Measurements from ENCODE around the gene FXYD1.

The FXYD1 gene

DNA sequence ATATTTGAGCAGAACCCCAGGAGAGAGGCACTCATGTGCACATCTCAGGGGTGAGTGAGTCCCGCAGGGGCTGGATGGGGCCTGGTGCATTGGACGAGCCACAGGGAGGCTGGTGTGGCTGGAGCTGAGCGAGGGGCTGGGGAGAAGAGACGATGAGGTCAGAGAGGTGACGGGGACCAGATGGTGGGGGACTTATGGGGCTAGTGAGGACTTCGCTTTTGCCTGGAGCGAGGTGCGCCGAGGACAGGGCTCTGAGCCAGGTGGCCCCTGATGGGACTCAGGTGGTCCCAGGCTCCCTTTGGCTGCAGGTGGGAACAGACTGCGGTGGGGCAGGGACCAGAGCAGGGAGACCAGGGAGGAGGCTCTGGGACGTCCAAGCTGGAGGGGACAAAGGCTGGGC lies 29.9 kb upstream of the FXYD1 start:
- DNase-seq, result no peak

DNA sequence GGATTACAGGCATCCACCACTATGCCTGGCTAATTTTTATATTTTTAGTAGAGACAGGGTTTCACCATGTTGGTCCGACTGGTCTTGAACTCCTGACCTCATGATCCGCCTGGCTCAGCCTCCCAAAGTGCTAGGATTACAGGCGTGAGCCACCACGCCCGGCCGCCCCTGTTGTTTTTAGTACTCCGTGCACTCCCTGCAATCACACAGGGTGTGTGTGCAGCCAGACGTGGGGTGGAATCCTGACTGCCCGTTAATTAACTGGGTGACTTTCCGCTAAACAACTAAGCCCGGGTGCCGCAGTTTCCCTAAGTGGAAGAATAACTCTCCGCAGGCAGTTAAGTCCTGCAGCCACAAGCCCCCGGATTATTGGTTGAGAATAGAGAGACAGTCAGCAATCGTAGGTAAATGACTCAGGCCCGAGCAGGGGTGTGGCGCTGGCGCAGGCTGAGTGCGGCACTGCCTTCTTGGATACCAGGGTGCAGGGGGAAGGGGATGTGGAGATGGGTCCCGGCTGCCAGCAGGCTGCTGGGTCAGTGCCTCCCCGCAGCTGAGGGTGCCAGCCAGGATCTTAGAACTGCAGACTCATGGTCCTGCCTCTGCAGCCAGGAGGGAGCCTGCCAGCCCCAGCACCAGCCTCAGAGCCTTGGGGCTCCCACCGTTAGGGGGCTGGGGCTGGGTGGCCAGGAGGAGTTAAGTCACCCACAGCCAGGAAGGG lies 29.1 kb upstream of the FXYD1 start:
- DNase-seq, result no peak

DNA sequence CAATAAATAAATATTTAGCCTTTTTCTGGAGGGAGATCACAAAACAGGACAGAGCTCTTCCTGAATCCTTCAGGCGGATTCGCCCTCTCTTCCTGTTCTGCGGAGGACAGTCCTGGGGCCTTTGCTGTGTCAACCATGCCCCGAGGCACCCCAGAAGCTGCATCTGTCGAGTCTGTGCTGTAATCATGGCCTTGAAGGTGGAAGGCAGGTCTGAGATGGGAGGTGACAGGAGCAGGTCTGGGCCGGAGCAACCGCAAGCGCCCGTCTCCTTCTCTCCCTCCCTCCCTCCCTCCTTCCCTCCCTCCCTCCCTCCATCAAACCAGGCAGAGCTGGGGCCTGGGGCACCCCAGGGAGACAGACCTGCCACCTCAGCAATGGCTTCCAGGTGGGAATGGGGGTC lies 27.6 kb upstream of the FXYD1 start:
- no peak for DNase-seq

DNA sequence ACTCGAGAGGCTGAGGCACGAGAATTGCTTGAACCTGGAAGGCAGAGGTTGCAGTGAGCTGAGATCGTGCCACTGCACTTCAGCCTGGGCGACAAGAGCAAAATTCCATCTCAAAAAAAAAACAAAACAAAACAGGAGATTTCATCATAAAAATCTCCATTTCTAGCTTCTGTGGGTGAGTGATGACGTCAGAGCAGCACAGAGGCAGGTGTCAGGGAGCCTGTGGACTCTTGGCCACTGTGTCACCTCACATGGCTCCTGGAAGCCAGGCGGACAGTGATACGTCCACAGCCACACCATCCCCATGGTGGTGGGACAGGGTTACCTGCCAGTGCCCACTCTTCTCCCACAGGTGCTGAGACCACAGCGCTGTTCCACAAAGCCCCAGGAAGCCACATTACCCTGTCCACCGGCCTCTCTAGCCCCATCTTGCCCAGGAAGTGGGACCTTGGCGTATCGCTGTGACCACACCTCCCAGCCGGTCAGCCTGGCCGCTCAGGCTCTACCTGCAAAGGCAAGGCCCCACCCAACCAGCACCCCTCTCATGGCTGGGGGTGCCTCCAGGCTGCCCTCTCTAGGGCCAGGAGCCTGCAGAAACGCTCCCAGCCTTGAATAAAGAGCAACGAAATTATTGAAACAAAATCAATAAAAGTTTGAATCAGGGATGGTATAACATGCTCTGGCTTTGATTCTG lies 25.5 kb upstream of the FXYD1 start:
- DNase-seq, result peak in 1 of 2 donors; percentile 25

DNA sequence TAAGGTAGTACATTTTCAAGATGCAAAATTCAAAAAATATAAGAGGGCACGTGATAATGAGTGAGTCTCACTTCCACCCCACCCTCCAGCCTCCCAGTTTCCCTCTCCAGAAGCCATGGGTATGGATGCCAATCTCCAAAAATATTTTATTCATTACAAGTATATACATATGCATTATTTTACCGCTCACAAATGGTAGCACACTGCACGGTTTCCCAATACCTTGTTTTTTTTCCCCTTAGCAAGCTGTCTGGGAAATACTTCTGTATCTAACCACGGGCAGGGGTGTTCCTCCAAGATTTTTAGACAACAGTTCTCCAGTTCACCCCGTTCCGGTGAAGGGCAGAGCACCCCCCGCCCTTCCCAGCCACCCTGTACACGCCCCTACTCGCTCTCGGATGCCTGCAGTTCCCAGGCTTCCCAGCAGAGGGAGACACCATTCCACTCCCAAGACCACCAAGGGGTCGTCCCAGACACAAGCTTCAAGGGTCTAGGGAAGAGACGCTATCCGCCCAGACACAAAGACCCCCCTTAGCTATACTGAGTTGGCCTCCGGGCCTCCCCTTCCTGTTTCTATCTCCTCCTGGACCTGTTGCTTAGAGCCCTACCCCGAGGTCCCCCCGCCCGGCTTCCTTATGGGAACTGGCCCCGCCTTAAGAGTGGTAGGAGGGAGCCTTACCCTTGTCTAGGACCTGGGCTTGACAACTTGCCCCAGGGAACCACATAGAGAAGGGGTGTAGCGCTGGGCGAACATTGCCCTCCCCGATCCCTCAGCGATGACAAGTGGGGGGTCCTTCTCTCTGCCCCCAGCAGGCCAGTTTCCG lies 24.1 kb upstream of the FXYD1 start:
- peak in 1 of 2 donors; percentile 70 for DNase-seq

DNA sequence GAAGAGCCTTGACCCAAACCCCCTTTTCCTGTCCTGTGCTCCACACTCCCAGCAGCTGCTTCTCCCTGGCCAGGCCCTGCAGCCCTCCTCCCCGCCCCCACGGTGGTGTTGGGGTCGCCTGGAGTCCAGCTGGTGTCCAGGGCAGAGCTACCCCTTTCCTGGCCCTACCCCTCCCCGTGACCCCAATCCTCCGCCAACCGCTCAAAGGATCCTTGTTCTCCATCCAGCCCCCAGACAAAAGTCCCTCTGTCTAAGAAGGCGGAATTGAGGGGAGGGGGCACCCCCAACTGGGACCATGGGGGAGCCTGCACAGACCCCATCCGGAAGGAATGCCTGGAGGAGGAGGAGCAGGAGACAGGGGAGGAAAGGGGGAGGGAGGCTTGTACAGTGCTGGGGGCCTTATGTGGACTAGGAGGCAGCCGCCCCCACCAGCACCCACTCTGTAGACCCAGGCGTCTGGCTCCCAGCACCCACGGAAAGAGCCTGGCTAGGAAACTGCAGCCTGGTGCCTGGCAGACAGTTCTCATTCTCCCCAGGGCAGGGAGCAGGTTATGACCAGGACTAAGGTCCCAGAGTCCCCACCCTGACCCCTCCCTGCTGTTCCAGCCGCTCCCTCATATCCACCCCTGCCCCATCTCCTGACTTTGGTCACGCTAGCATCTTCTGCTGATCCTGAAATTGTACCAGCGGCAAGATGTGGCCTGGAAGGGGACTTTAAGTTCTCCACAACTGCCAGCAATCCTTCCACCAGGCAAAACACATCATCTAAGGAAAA lies 23.3 kb upstream of the FXYD1 start, which contains the start of gene FXYD3:
Gene FXYD3, plus strand, starts transcription at position 647 of the 775 bp plus-strand sequence. CDS start 3,554 bp downstream, outside the sequence.
- no peak for DNase-seq

DNA sequence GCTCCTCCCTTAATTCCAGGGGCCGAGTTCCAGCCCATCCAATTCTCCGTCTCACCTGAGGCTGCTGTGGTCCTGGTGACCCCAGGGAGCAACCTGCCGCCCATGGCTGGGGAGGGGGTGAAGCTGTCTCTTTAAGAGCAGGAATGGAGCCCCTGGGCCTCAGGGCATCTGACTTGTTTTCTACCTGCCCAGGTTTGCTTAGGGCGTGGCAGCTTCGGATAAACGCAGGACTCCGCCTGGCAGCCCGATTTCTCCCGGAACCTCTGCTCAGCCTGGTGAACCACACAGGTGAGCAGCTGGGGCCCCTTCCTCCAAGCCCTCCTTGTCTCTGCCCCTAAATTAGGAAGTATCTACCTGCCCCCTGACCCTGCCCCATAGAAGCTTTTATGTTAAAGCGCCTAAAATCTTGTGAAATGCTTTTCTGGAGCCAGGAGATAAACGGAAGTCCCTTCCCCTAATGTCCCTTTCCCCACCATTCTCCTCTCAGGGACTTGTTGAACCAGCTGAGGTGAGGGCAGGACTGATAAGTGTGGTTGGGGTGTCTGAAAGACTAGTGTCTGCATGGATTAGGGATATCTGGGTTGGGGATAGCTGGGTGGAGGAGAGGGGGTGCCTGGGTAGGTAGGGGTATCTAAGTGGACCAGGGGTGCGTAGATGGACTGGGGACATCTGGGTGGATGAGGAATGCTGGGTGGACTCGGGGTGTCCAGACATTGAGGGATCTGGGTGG lies 22.4 kb upstream of the FXYD1 start:
- DNase-seq, result no peak

DNA sequence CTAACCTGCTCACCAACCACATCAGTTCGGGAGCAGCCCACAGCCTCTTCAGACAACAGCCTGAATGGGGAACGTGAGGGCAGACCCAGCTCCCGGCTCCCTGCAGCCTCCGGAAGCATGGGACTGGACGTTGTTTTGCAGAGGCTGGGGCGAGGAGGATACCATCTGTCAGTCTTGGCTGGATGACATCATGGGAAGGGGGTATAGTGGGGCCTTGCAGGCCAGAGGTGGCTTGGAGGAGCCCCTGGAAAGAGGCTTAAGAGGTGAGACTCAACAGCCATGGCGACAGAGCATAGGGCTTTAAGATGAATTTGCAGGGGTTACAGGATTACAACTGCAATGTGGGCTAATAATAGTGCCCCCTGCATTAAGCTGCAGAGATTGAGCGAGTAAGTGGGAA lies 21.5 kb upstream of the FXYD1 start:
- DNase-seq, result no peak

DNA sequence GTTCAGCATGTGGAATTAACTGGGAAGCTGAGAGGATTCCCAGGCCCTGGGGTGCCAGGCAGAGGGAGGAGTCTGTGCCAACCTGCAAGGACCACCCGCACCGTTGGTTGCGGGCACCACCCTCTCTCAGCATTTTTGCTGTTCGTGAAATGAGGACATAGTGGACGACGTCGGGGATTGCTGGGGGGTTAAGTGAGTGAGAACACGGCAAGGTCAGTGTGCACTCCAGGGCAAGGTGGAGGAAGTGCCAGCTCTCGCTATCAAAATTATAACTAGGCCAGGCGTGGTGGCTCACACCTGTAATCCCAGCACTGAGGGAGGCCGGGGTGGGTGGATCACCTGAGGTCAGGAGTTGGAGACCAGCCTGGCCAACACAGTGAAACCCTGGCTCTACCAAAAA lies 20.8 kb upstream of the FXYD1 start:
- DNase-seq, result no peak

DNA sequence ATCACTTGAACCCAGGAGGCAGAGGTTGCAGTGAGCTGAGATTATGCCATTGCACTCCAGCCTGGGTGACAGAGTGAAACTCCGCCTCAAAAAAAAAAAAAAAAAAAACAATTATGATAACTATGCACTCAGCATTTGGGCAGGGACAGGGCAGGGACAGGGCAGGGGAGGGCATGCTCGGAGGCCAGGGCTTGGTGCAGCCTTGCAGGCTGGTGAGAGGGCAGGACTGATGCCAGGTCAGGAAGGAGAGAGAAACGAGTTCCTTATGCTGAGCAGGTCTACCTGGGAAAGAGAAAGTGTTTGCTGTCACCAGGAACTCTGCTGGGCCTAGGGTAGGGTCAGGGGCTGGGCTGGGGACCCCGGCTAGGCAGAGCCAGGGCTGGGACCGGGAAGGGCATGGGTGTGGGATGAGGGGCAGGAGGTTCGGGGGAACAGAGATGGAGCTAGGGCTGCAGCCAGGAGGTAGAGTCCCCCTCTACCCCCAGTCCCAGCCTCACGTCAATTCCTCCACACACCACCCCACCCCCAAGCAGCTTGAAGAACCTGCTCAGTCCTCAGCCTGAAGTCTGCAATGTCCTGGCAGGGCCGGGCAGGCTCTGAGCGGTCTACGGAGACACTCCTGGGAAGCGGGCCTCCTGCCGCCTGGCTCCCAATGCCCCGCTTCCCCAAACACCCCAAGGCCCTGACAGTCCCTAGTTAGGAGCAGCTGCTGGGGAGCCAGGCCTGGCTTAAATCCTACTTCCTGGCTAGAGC lies 20.2 kb upstream of the FXYD1 start:
- DNase-seq, result no peak

DNA sequence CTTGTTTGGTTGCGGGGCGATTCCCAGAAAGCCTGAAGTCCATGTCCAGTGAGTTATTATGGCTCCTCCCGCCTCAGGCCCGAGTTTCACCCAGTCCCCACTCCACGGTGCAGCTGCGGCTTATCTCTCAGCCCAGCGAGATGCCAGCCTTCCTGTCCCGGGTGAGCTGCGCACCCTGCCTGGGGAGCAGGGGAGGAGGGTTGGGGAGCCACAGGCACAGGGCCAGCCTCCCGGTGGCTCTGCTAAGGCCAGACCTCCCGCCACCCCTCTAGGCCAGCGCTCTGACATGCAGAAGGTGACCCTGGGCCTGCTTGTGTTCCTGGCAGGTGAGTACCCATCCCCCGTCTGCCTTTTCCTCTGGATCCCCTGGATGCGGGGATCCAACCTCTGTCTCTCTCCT lies 19.5 kb upstream of the FXYD1 start:
- no peak for DNase-seq

DNA sequence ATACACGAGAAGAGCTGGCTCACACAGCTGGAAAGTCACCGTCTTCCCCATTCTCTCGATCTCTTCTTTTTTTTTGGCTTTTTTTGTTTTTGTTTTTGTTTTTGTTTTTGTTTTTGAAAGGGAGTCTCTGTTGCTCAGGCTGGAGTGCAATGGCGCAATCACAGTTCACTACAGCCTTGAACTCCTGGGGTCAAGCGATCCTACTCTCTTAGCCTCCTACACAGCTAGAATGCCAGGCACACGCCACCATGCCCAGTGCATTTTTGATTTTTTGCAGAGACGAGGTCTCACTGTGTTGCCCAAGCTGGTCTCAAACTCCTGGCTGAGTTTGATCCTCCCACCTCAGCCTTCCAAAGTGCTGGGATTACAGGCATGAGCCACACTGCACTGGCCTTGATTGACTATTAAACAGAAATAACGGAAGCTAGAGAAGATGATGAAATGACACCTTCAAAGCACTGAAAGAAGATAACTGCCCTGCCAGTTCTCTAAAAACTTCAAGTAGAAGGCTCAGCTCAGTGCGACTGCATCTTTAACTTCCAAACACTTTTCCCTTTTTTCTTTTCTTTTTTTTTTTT lies 19.0 kb upstream of the FXYD1 start:
- DNase-seq, result peak; percentile 29 to 53

DNA sequence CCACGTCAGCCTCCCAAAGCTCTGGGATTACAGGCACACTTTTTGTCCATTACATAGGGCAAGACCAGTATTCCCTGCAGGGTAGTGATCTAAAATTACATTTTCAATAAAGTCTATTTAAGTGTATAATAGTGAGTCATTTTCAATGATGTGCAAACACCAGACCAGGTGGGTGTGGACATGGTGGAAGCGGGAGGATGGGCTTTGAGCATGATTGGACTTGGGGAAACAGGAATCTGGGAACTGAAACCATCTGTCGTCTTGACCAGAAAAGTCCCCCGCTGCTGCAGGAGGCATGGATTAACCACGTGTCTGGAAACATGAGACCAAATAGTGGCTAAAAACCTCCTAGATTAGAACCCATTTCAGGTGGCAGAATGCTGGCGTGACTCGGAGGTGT lies 18.1 kb upstream of the FXYD1 start:
- DNase-seq, result peak; percentile 88 to 97

DNA sequence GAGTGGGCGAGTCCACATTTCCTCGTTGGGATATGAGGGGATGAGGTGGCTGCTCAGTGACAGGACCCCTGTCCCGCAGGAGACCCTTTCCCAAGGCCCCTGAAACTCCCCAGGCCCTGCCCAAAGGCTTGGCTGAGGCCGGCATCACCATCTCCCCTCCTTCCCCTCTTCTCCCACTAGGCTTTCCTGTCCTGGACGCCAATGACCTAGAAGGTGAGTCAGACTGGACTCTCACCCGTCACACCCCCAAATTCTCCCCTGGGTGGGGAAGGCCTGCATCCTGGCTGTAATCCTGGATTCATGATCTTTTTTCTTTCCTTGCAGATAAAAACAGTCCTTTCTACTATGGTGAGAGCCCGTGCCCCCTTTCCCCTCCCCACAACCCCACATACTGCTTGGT lies 17.7 kb upstream of the FXYD1 start:
- DNase-seq, result peak in 1 of 2 donors; percentile 53

DNA sequence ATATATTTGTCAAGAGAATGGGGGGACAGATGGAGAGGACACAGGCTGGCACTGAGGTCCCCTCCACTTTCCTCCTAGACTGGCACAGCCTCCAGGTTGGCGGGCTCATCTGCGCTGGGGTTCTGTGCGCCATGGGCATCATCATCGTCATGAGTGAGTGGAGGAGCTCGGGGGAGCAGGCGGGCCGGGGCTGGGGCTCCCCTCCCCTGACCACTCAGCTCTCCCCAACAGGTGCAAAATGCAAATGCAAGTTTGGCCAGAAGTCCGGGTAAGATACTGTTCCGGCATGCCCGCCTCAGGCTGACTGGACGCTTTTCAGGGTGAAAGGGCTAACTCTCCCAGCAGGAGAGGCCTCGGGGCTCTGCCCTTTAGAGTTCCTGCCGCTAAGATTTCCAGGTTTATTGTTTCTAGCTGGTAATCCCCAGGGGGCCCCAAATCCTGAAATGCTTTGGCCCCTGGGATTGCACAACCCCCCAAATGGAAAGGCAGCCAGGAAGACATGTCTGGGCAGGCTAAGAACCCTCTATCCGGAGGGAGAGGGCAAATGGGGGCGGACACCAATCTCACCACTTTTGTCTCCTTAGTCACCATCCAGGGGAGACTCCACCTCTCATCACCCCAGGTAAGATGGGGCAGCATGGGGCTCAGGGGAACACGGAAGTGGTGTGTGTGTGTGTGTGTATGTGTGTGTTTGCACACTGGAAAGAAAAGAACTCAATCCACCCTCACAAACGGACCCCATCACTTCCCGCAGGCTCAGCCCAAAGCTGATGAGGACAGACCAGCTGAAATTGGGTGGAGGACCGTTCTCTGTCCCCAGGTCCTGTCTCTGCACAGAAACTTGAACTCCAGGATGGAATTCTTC lies 15.7 kb upstream of the FXYD1 start:
- no peak for DNase-seq

DNA sequence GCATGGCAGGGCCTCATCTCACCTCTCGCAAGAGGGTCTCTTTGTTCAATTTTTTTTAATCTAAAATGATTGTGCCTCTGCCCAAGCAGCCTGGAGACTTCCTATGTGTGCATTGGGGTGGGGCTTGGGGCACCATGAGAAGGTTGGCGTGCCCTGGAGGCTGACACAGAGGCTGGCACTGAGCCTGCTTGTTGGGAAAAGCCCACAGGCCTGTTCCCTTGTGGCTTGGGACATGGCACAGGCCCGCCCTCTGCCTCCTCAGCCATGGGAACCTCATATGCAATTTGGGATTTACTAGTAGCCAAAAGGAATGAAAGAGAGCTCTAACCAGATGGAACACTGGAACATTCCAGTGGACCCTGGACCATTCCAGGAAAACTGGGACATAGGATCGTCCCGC lies 15.1 kb upstream of the FXYD1 start:
- peak; percentile 45 to 74 for DNase-seq

DNA sequence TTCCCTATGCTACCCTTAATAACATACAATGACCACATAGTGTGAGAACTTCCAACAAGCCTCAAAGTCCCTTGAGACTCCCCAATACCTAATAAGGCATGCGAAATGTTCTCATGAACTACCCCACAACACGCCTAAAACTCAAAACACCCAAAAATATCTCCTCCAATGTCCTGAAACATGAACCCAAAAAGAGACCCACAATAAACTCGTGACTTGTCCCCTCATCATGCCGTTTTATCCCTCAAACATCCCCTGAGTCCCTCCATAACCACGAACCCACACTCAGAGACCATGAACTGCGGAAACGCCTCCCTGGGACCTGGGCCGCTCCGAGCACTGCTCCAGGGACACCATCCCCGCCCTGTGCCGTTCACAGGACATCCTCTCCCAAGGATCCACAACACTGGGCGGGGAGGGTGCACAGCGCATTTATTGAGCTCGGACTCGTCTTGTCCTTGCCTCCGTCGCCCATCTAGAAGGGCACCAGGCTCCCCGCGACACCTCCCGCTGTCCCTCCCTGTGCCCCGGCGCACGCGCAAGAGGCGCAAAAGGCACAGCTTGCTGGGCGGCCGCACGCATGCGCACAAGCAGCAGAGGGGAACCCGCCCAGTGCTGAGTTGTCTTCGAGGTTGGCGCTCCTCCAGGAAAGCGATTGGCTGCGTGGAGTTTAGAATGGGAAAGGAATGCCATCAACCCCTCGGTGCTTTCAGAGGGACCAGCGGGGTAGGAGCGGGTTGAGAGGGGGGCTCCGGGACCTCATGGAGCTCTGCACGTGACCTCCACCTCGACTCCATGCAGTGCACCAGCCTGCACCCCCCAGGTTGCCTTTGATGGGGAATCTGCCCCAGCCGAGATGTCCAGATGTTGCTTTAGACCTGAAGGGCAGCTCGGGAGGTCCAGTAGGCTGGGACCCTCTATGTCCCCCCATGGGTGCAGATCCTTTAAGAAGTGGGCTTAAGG lies 14.2 kb upstream of the FXYD1 start:
- DNase-seq, result peak; percentile 80 to 87

DNA sequence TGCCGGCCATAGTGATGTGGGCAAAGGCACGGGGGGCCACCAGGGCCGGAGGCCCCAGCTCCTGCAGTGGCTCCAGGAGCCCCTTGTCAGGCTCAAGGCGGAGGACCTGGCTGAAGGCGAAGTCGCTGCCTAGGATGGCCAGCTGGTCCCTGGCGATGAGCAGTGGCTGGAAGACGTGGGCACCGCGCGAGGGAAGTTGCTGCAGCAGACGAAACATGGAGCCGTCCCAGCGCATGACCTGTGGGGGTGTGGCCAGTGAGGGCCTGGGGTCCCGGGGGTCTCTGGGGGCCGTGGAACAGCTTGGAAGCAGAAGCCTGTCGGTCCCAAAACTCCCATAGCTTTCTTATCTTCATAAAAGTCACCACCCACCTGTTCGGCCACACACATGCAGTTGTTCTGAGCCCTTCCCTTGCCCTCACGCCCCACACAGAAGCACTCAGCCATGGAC lies 13.3 kb upstream of the FXYD1 start:
- no peak for DNase-seq

All from inflammatory macrophage treated with lipopolysaccharide for 1 hour (primary cell).